PC-3 (cell line): ENCODE results near the gene LRRC57. TPM values are rescaled to one million over a fixed set of nuclear protein-coding genes. Genes with fewer than 3 reads are reported as not detected.

Experiments used
- ATAC-seq: fragments of 200-7000 bp; cut with Tn5 transposase; 2 replicates; pipeline ENCODE4 v1.9.1; 2020; ENCODE audit warnings: mild to moderate bottlenecking, moderate library complexity
- BruUV-seq: library from RNA; stranded (reverse); fragments of 400-500 nt; replicated peaks from 2 replicates; lab custom pipeline; 2021; lab: Mats Ljungman, UMichigan
- CTCF ChIA-PET: fragments of 300-600 bp; sonication (Branson Sonifier 250); formaldehyde crosslinking; loops from one replicate; lab custom pipeline; 2022; ENCODE audit warnings: antibody characterized with exemption; lab: Charles Lee
- POLR2A ChIA-PET: fragments of 300-600 bp; sonication (Branson Sonifier 250); formaldehyde crosslinking; loops from one replicate; lab custom pipeline; 2022; ENCODE audit warnings: antibody characterized with exemption; ENCODE audit not compliant: unreplicated experiment; lab: Charles Lee
- DNase-seq: peaks from one replicate; pipeline ENCODE4 v3.0.0-alpha.2; 2015
- H2AFZ ChIP-seq: fragments of 300-600 bp; sonication (generic); 2 replicates; pipeline ENCODE4 v1.6.0; 2016; ENCODE audit warnings: antibody characterized with exemption, low read length
- H3F3A ChIP-seq: fragments of 300-600 bp; sonication (generic); one replicate; pipeline ENCODE4 v1.6.0; 2017; ENCODE audit warnings: antibody characterized with exemption, low read length, control low read depth, mild to moderate bottlenecking; ENCODE audit not compliant: unreplicated experiment
- H3K27ac ChIP-seq: fragments of 300-600 bp; sonication (generic); 2 replicates; pipeline ENCODE4 v1.5.1; 2016; ENCODE audit warnings: mild to moderate bottlenecking, low read length
- H3K27me3 ChIP-seq: fragments of 300-600 bp; sonication (generic); 2 replicates; pipeline ENCODE4 v1.6.1; 2016; ENCODE audit warnings: low read length, mixed read lengths
- H3K36me3 ChIP-seq: fragments of 300-600 bp; sonication (generic); 2 replicates; pipeline ENCODE4 v1.6.1; 2016; ENCODE audit warnings: low read depth, mixed run types, low read length, mixed read lengths
- H3K4me1 ChIP-seq: fragments of 300-600 bp; sonication (generic); 2 replicates; pipeline ENCODE4 v1.5.1; 2016; ENCODE audit warnings: low read length; ENCODE audit not compliant: insufficient read depth
- H3K4me2 ChIP-seq: fragments of 300-600 bp; sonication (generic); 2 replicates; pipeline ENCODE4 v1.6.0; 2016; ENCODE audit warnings: low read length
- H3K4me3 ChIP-seq: fragments of 300-600 bp; sonication (generic); 2 replicates; pipeline ENCODE4 v1.5.1; 2016; ENCODE audit warnings: mild to moderate bottlenecking, low read length, mixed read lengths
- H3K79me2 ChIP-seq: fragments of 300-600 bp; sonication (generic); 2 replicates; pipeline ENCODE4 v1.6.1; 2017; ENCODE audit warnings: low read length, mixed read lengths
- H3K9ac ChIP-seq: fragments of 300-600 bp; sonication (generic); 2 replicates; pipeline ENCODE4 v1.6.0; 2016; ENCODE audit warnings: mild to moderate bottlenecking, low read length
- H3K9me2 ChIP-seq: fragments of 300-600 bp; sonication (generic); replicated peaks from 2 replicates; pipeline ENCODE4 v1.6.1; 2016; ENCODE audit warnings: mixed run types, low read length, mixed read lengths
- H3K9me3 ChIP-seq: fragments of 300-600 bp; sonication (generic); 2 replicates; pipeline ENCODE4 v1.6.1; 2016; ENCODE audit warnings: low read length, mixed read lengths
- H4K20me1 ChIP-seq: fragments of 300-600 bp; sonication (generic); 2 replicates; pipeline ENCODE4 v1.6.1; 2016; ENCODE audit warnings: low read length, mixed read lengths
- CTCF ChIP-seq: fragments of 300-600 bp; sonication (generic); conservative IDR thresholded peaks from 2 replicates; pipeline ENCODE4 v1.5.1; 2017; ENCODE audit warnings: antibody characterized with exemption, low read depth, mild to moderate bottlenecking, low read length
- EZH2 ChIP-seq: fragments of 300-600 bp; sonication (generic); IDR thresholded peaks from one replicate; pipeline ENCODE4 v1.6.1; 2017; ENCODE audit warnings: antibody characterized with exemption, mild to moderate bottlenecking, low read length; ENCODE audit not compliant: unreplicated experiment
- EZH2phosphoT487 ChIP-seq: fragments of 300-600 bp; sonication (generic); IDR thresholded peaks from 2 replicates; pipeline ENCODE4 v1.6.1; 2018; ENCODE audit warnings: mild to moderate bottlenecking, antibody characterized with exemption, low read length, borderline replicate concordance
- intact Hi-C: fragments of 100-400 bp; cut with micrococcal nuclease; formaldehyde crosslinking; loops from 2 replicates; pipeline ENCODE4 v1.9.0; 2023
- total RNA-seq: library from RNA; depleted of rRNA; stranded (reverse); fragments of >200 nt; gene quantifications from 2 replicates; pipeline ENCODE4 v1.2.3, GENCODE V29; 2014; rRNA removed

The LRRC57 gene
- total RNA-seq, 1 experiment from 2014 or later, result 9.1 TPM

- no peaks in the 10 kb centered on the region for H3K9me2 ChIP-seq
- peak within 1 kb of the TSS; percentile 98 for H2AFZ ChIP-seq
- POLR2A ChIA-PET, result interaction anchor here (0.6 to 0.7 kb wide), 5 partner anchors 8 to 1594 kb away, joined by 3 to 16 read pairs (median 5); partner anchors contain the start of gene STARD9
- H3F3A ChIP-seq, result no peaks in the 10 kb centered on the region
- BruUV-seq, result TSS peak; percentile 62
- H4K20me1 ChIP-seq, result no peaks in the 10 kb centered on the region
- peak within 1 kb of the TSS; percentile 88 for H3K27ac ChIP-seq
- peak within 1 kb of the TSS; percentile 94 for H3K9ac ChIP-seq
- peaks cover 50% of the 10 kb centered on the region for H3K79me2 ChIP-seq
- CTCF ChIA-PET, result interaction anchor here (1.0 kb wide), 1 partner anchor 14 kb away, joined by 3 read pairs; no protein-coding TSS in a partner anchor
- TF ChIP-seq CTCF, result 0 out of 2 replicates have a peak, but pooled peaks have one; percentile 18
- no peak for TF ChIP-seq EZH2phosphoT487
- no peak for TF ChIP-seq EZH2
- ATAC-seq, result peak; percentile 29
- peak within 1 kb of the TSS; percentile 96 for H3K4me2 ChIP-seq
- no peaks in the 10 kb centered on the region for H3K9me3 ChIP-seq
- intact Hi-C loops, result no loop called here
- H3K4me1 ChIP-seq, result peaks cover 21% of the 10 kb centered on the region
- no peaks in the 10 kb centered on the region for H3K27me3 ChIP-seq
- peak; percentile 91 for DNase-seq
- H3K36me3 ChIP-seq, result no peaks in the 10 kb centered on the region
- H3K4me3 ChIP-seq, result peak within 1 kb of the TSS; percentile 88
These were observed 57.7 kb downstream of the LRRC57 start, which contains the start of gene ZNF106 for GRCh38 chr15:42490671-42491538. TSS of gene ZNF106 (minus strand) at chr15:42491141. CDS start at chr15:42472289, 18,852 bp downstream.

- TF ChIP-seq EZH2, result no peak
- no peak for TF ChIP-seq EZH2phosphoT487
- TF ChIP-seq CTCF, result no peak
- Histone ChIP-seq H3K36me3 (no peaks in the 10 kb centered on the region), H2AFZ (peak overlapping the region; percentile 98), H3K9ac (peak overlapping the region; percentile 94), H3K4me1 (peaks cover 21% of the 10 kb centered on the region), H3K9me2 (no peaks in the 10 kb centered on the region), H3K27me3 (no peaks in the 10 kb centered on the region), H3K27ac (0 out of 2 replicates have a peak overlapping the region, but pooled peaks have one; percentile 88), H3K4me2 (peak overlapping the region; percentile 96), H3F3A (no peaks in the 10 kb centered on the region), H3K79me2 (peaks cover 48% of the 10 kb centered on the region), H3K9me3 (no peaks in the 10 kb centered on the region), H4K20me1 (no peaks in the 10 kb centered on the region), H3K4me3 (peak overlapping the region; percentile 88)
- BruUV-seq, result TSS peak; percentile 34
- DNase-seq (no peak), ATAC-seq (no peak)
- ChIA-PET POLR2A (no interaction called here), CTCF (interaction anchor here (1.0 kb wide), 1 partner anchor 13 kb away, joined by 3 read pairs; no protein-coding TSS in a partner anchor)
- intact Hi-C loops, result no loop called here
These were observed 58.3 kb downstream of the LRRC57 start for GRCh38 chr15:42490291-42490670.

Other genes starting within 250 kb of the LRRC57 start
- 0.40 TPM in 1 of 2 replicates, not detected in the other for gene CAPN3, start 189.3 kb downstream of the LRRC57 start, total RNA-seq
- 25.6 and 26.8 TPM in 2 replicates for gene ZNF106, start 57.7 kb downstream of the LRRC57 start, total RNA-seq
- gene SNAP23, start 53.2 kb downstream of the LRRC57 start, total RNA-seq, result 40.2 and 45.1 TPM in 2 replicates
- gene HAUS2, start within 50 bp of the LRRC57 start, total RNA-seq, result 36.5 and 44.1 TPM in 2 replicates
- 4.9 and 5.0 TPM in 2 replicates for gene STARD9, start 26.8 kb upstream of the LRRC57 start, total RNA-seq
- gene CDAN1, start 188.3 kb upstream of the LRRC57 start, total RNA-seq, result 32.5 and 38.6 TPM in 2 replicates